Hematopoietic multipotent progenitor cell treated with erythropoietin and hydrocortisone succinate and interleukin-3 and kit ligand, for 15 days (in vitro differentiated cells): Measurements from ENCODE around the gene PPP1CC.

Experiments used
- DNase-seq: peaks from one replicate; pipeline ENCODE4 v3.0.0-alpha.2; 2015; ENCODE audit warnings: low spot score

The PPP1CC gene

DNA sequence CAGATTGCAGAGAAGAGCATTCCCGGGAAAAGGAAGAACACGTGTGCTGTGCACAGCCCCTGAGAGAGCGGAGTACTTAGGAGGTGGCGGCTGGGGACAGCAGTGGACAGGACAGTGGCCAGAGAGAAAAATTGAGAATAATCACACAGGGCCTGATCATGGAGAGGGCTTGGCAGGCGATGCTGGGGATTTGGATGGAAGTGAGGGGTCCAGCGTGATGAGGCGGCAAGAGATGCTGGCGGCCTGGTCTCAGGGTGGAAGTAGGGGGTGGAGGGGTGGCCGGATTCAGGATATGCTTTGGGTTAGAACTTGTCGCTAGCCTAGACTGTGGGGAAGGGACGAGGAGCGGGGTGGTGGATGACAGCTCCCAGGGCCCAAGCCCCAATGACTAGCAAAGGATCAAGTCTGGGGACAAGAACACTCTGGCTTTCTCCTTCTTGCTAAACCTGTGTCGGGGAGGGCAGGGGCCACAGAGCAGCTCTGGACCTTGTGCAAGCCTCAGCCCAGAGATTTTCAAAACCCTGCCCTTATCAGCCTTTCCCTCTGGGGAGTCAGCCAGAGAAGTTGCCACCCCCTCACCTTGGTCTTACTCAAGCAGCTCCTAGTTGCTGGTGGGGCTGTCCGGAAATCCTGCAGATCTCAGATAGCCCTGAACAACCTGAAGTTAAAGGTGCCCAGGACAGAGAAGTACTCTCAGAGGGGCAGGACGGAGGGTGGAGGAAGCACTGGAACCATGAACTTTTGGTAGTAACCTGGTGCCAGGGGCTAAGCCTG, 55.1 kb downstream of the PPP1CC start:
- DNase-seq = no peak

DNA sequence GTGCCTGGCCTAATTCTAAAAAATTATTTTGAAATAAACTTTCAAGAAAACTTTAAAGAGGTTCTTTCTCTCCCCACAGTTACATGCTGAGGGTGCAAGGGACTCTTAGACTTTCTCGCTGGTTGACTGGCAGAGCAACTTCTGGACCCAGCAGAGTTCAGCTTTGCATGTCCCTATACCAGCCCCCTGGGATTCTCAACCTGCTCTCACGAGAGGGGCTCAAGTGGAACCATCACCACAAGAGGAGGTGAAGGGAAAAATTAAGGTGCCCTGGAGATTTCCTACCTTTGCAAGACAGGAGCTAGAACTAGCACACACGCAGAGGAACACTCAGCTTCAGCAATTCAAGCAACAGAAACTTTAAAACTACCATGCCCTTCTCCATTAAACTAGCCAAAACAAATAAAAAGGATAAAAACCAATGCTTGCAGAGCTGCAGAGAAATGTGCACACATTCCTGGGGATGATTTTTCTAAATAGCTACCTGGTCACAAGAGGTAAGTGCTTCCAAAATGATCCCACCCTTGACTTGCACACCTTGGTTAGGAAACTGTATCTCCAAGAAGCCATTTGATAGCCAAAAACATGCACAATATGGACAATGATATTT, 56.3 kb downstream of the PPP1CC start:
- DNase-seq = no peak

DNA sequence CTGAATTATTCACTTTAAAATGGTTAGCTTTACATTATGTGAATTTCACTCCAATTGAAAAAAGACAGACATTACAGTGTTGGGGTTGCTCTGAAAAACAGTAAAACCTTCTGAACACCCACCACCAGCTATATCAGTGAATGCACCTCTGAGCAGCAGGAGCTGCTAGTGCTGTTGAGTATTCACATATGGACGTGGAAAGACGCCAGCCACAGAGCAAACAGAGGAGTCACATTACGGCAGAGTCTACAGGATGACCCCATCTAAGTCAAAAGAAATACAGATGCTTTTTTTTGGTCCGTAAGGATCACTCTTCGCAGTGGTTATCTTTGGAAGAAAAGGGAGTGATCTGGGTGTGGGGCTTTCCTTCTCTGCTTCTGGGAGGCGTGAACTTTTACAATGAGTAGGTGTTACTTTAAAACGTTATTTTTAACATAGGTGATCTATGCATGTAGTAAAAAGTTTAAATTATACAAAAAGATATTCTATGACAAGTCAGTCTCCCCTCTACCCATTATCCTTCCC, 58.3 kb downstream of the PPP1CC start:
- no peak for DNase-seq

DNA sequence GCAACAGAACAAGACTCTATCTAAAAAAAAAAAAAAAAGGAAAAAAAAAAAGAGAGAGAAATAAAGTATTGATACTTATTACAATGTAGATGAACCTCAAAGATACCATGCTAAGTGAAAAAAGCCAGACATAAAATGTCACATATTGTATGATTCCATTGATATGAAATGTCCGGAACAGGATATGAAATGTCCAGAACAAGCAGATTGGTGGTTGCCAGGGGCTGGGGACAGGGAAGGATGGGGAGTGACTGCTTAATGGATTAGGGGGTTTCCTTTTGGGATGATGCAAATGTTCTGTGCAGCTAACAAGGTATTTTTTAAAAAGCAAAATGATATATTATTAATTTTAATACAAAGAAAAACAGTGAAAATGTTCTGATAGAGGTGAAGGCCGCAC, 58.8 kb downstream of the PPP1CC start:
- no peak for DNase-seq

DNA sequence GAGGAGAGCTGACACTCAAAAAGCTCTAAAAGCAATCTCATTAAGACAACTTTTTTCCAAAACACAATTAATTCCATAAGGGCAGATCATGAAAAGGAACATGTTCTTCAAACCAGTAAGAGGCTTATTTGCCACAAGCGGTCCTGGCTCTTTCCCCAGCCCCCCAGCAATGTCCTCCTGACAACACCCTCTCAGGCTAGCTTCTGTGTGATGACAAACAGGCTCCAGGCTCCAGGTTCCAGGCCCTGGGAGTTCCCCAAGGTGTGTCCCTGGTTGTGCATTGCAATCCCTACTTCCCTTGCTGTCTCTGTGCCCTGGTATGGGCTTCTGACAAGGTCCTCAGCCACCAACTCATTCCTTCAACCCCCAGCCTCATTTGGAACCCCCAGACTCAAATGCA, 62.7 kb downstream of the PPP1CC start:
- DNase-seq = no peak

DNA sequence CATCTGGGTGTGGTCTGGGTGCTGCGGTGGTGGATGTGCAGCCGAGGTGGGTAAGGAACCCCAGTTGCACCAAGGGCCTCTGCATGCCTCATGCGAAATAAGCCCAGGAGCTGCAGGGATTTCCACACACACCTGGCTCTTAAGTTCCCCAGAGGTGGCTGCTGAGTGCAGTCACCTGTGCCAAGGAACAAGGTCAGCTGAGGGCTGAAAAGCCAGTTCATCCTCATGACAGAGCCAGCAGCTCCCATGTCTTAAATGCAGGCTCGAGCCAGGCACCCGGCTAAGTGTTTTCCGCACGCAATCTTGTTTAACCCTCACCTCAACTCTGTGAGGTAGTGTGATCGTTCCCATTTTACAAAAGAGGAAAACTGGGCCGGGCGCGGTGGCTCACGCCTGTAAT, 63.5 kb downstream of the PPP1CC start:
- DNase-seq = no peak

DNA sequence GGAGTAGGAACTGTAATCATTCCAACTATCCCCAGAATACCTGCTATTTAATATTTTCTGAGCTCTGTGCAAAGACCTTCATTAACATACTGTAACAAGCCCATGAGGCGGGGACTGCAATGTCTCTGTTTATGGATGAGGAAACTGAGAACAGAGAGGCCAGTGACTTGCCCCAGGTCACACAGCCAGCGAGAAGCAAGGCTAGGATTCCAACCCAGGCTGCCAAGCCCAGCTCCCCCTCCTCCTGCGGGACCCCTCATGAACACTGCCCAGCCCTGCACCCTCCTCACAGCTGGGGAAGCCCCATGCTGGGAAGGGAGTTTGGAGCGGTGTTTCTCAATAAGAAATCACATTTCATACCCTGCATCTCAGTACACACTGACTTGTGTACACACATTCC, 64.7 kb downstream of the PPP1CC start:
- DNase-seq = no peak

DNA sequence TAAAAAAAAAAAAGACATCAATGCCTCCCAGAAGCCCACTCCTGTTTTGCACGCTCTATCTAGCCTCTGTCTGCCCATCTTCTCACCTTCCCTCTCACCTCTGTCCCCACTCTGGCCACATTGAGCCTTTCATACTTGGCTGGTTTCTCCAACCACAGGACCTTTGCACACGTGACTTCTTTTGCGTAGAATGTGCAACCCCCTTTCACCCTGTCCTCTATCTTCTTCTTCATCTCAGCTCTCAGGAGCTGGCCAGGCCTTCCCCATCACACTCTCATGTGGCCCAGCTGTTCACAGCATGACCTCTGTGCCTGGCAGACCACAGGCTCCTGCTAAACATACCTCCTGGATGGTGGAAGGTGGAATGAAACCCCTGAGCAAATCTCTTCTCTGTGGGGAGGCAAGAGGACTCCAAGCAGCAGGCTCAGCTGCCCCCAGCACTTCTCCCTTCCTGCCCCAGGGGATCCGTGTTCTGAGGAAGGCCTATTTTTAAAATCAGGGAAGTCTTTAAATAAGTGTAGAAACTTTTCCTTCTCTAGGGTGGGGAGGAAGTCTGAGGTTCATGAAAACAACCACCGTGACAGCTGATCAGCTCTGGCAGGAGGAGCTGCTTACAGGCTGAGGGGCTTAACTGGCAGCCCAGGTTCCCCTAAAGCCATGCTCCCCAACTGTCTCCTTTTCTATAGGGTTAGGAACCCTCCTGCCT, 65.3 kb downstream of the PPP1CC start:
- DNase-seq = no peak

DNA sequence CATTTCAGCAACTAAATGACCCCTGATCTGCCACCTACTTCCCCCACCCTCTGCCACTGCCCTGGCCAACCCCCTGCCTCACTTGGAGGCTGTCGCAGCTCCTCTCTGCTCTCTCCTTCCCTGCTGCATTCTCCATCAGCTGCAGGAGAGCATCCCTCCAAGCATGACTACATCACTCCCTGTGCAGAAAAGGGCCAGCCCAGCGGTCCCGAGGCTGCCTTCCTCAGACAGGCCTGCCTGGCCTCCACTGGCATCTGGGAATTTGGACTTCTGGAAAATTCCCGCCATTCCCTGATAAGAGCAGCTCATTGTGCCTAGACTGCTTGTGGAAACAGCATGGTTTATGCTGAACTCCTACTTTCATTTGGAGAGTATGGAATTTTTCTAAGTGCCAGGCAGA, 66.5 kb downstream of the PPP1CC start:
- DNase-seq = no peak

DNA sequence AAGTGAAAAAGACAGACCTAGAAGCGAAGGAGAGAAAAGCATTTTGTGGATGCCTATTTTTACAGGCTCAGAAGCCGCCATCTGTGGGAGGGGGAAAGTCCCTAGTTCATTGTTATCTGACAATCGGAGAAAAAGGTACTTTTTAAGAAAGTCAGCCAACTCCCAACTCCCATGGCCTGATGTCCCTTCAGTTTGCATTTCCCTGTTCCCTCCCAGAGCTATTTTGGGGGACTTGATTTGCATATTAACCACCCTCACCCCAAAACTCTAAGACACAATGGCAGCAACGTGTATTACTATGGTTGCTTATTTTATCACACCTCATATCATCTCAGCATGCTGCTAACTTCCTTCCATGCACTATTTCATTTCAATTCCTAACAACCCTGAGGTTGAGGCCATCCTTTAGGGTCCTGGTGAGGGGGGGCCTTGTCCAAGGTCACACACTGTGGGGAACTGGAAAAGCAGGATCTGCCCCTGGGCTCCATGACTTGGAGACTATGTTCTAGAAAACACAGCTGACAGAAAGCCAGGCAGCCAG, 72.5 kb downstream of the PPP1CC start:
- no peak for DNase-seq
